Keratinocyte (primary cell): ENCODE measurements around the gene EGFL8. TPM values are rescaled to one million over a fixed set of nuclear protein-coding genes. Genes with fewer than 3 reads are reported as not detected.

ENCODE experiments used
- DNase-seq: peaks from one replicate; pipeline ENCODE4 v3.0.0-alpha.2; 2011; ENCODE audit warnings: low read depth, missing footprints, low spot score
- FAIRE-seq: peaks from 2 replicates; lab custom pipeline; 2011; peaks lifted over from hg19 to GRCh38; lab: Jason Lieb, UNC
- H2AFZ ChIP-seq: 2 replicates; pipeline ENCODE4 v1.6.0; 2012; ENCODE audit warnings: low read length, control low read depth, inconsistent platforms; ENCODE audit not compliant: control insufficient read depth
- H3K27ac ChIP-seq: 2 replicates; pipeline ENCODE4 v1.5.1; 2011; ENCODE audit warnings: low read length; ENCODE audit not compliant: control insufficient read depth, insufficient read depth
- H3K27me3 ChIP-seq: 3 replicates; pipeline ENCODE4 v1.6.0; 2011; ENCODE audit warnings: low read length; ENCODE audit not compliant: control insufficient read depth, insufficient read depth; ENCODE audit errors: extremely low read depth
- H3K36me3 ChIP-seq, 2 experiments: 2 replicates in 1 of 2; 3 replicates in 1 of 2; pipeline ENCODE4 v1.5.1; 2011; ENCODE audit warnings: low read length in 2 of 2, mild to moderate bottlenecking in 1 of 2; ENCODE audit not compliant: control insufficient read depth in 2 of 2, insufficient read depth in 2 of 2; ENCODE audit errors: extremely low read depth in 1 of 2
- H3K4me1 ChIP-seq: 3 replicates; pipeline ENCODE4 v1.5.1; 2011; ENCODE audit warnings: low read length; ENCODE audit not compliant: control insufficient read depth, insufficient read depth; ENCODE audit errors: extremely low read depth
- H3K4me2 ChIP-seq: 3 replicates; pipeline ENCODE4 v1.6.0; 2011; ENCODE audit warnings: low read depth, low read length; ENCODE audit not compliant: control insufficient read depth, insufficient read depth; ENCODE audit errors: extremely low read depth
- H3K4me3 ChIP-seq, 3 experiments: fragments of 200-600 bp in 1 of 3; sonication (generic) in 1 of 3; 2 replicates in 2 of 3; 3 replicates in 1 of 3; pipeline ENCODE4 v1.5.1; 2011 to 2016; ENCODE audit warnings: low read length in 3 of 3, mild to moderate bottlenecking in 3 of 3, control low read depth in 2 of 3, inconsistent platforms in 1 of 3, low read depth in 1 of 3, mixed read lengths in 1 of 3, mixed run types in 1 of 3, moderate library complexity in 1 of 3; ENCODE audit not compliant: control insufficient read depth in 2 of 3, insufficient read depth in 2 of 3; ENCODE audit errors: extremely low read depth in 1 of 3
- H3K79me2 ChIP-seq: 2 replicates; pipeline ENCODE4 v1.6.0; 2012; ENCODE audit warnings: low read length; ENCODE audit not compliant: control insufficient read depth, insufficient read depth
- H3K9ac ChIP-seq: 3 replicates; pipeline ENCODE4 v1.6.0; 2011; ENCODE audit warnings: low read length; ENCODE audit not compliant: control insufficient read depth, insufficient read depth; ENCODE audit errors: extremely low read depth
- H3K9me1 ChIP-seq: 3 replicates; pipeline ENCODE4 v1.6.0; 2011; ENCODE audit warnings: low read length; ENCODE audit not compliant: control insufficient read depth, insufficient read depth; ENCODE audit errors: extremely low read depth
- H3K9me3 ChIP-seq: 2 replicates; pipeline ENCODE4 v1.5.1; 2012; ENCODE audit warnings: low read depth, low read length; ENCODE audit not compliant: control insufficient read depth
- H4K20me1 ChIP-seq: 3 replicates; pipeline ENCODE4 v1.6.0; 2011; ENCODE audit warnings: low read length; ENCODE audit not compliant: control insufficient read depth, insufficient read depth; ENCODE audit errors: extremely low read depth
- EZH2 ChIP-seq: IDR thresholded peaks from one replicate; pipeline ENCODE4 v1.6.1; 2012; ENCODE audit warnings: inconsistent platforms, mild to moderate bottlenecking, low read length, moderate library complexity
- dilution Hi-C: fragments of 300-500 bp; cut with MboI; formaldehyde crosslinking; loops from one replicate; pipeline ENCODE4 v1.7.0; 2020; ENCODE audit warnings: low sequenced_read_pairs; ENCODE audit not compliant: extremely low pct_ligation_motif_present
- polyA plus RNA-seq, 5 experiments: library from polyadenylated mRNA; depleted of rRNA in 3 of 5; stranded (reverse) in 3 of 5; stranded (forward) in 1 of 5; unstranded in 1 of 5; fragments of >200 nt; gene quantifications; 1 replicate in 1 of 5; 2 replicates in 3 of 5; 3 replicates in 1 of 5; pipeline versions ENCODE4 v1.2.1 to v1.2.3, GENCODE V29; 2011 to 2012; ENCODE audit warnings: missing spikeins in 2 of 5, low read depth in 1 of 5, low replicate concordance in 1 of 5
- TF ChIP-seq, protein P1 (sequence below), 3 experiments: IDR thresholded peaks in 1 of 3; conservative IDR thresholded peaks in 1 of 3; optimal IDR thresholded peaks in 1 of 3; 2 replicates in 2 of 3; 3 replicates in 1 of 3; pipeline versions ENCODE3 to v1.5.1; 2011; ENCODE audit warnings: low read length in 3 of 3, mild to moderate bottlenecking in 3 of 3, moderate library complexity in 2 of 3, control low read depth in 1 of 3, inconsistent platforms in 1 of 3; ENCODE audit not compliant: insufficient read depth in 2 of 3; ENCODE audit errors: extremely low read depth in 1 of 3

EGFL8 gene
- polyA plus RNA-seq, 1 donor (not counting 4 experiments of a cell fraction or from before 2014, with no cell fraction given) = 3.7 TPM

DNA sequence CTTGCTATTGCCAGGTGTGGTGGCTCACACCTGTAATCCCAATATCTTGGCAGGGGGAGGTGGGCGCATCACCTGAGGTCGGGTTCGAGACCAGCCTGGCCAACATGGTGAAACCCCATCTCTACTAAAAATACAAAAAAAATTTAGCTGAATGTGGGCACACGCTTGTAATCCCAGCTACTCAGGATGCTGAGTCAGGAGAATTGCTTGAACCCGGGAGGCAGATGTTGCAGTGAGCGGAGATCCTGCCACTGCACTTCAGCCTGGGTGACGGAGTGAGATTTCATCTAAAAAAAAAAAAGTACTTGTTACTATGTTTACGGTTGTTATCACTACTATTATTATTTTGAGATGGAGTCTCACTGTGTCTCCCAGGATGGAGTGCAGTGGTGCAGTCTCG, 7.5 kb upstream of the EGFL8 start:
- H3K36me3 ChIP-seq = peaks cover 3 to 15% of the 10 kb centered on the region in 2 experiments
- no peak overlapping the region for H3K9ac ChIP-seq
- no peak overlapping the region for H3K4me3 ChIP-seq
- peaks cover 20% of the 10 kb centered on the region for H3K4me1 ChIP-seq
- no peaks in the 10 kb centered on the region for H3K9me3 ChIP-seq
- no peak for TF ChIP-seq EZH2
- TF ChIP-seq, protein P1, sequence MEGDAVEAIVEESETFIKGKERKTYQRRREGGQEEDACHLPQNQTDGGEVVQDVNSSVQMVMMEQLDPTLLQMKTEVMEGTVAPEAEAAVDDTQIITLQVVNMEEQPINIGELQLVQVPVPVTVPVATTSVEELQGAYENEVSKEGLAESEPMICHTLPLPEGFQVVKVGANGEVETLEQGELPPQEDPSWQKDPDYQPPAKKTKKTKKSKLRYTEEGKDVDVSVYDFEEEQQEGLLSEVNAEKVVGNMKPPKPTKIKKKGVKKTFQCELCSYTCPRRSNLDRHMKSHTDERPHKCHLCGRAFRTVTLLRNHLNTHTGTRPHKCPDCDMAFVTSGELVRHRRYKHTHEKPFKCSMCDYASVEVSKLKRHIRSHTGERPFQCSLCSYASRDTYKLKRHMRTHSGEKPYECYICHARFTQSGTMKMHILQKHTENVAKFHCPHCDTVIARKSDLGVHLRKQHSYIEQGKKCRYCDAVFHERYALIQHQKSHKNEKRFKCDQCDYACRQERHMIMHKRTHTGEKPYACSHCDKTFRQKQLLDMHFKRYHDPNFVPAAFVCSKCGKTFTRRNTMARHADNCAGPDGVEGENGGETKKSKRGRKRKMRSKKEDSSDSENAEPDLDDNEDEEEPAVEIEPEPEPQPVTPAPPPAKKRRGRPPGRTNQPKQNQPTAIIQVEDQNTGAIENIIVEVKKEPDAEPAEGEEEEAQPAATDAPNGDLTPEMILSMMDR (optimal IDR thresholded peaks at IDR 0.05 in 1 of 3, IDR thresholded peaks at IDR 0.05 in 1 of 3, conservative IDR thresholded peaks at IDR 0.05 in 1 of 3; ENCODE audit: extremely low read depth in 1 of 3, insufficient read depth in 2 of 3, low read length in 3 of 3) = no peak
- H3K27ac ChIP-seq = no peak overlapping the region
- H3K27me3 ChIP-seq = no peaks in the 10 kb centered on the region
- no peaks in the 10 kb centered on the region for H4K20me1 ChIP-seq
- no peak overlapping the region for H2AFZ ChIP-seq
- H3K79me2 ChIP-seq = peaks cover 2% of the 10 kb centered on the region
- DNase-seq (no peak), FAIRE-seq (no peak)
- H3K4me2 ChIP-seq = no peak overlapping the region
- H3K9me1 ChIP-seq = no peaks in the 10 kb centered on the region
- dilution Hi-C loops = no loop called here

DNA sequence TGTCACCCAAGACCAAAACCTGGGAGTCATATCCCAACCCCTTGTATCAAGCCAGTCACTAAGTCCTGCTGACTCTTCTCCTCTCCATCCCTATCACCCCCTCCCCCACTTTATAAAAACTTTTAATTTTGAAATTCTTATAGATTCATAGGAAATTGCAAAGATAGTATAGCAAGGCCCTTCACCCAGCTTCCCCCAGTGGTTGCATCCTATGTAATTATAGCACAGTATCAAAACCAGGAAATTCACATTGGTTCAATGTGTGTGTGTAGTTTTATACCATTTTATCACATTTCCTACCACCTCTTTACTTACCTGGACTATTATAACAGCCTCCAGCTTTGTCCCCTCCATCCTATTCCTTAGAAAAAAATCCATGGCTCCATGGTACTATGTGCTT, 6.3 kb upstream of the EGFL8 start:
- Histone ChIP-seq H3K27ac (no peak overlapping the region), H3K9me1 (no peaks in the 10 kb centered on the region), H3K9ac (no peak overlapping the region), H3K4me2 (no peak overlapping the region), H3K4me3 (no peak overlapping the region), H4K20me1 (no peaks in the 10 kb centered on the region), H3K4me1 (peaks cover 11% of the 10 kb centered on the region), H3K79me2 (peaks cover 2% of the 10 kb centered on the region), H3K36me3 (peaks cover 7 to 15% of the 10 kb centered on the region in 2 experiments), H3K27me3 (no peaks in the 10 kb centered on the region), H2AFZ (no peak overlapping the region), H3K9me3 (no peaks in the 10 kb centered on the region)
- DNase-seq (no peak), FAIRE-seq (no peak)
- TF ChIP-seq, protein P1 (optimal IDR thresholded peaks at IDR 0.05 in 1 of 3, IDR thresholded peaks at IDR 0.05 in 1 of 3, conservative IDR thresholded peaks at IDR 0.05 in 1 of 3; ENCODE audit: extremely low read depth in 1 of 3, insufficient read depth in 2 of 3, low read length in 3 of 3) = no peak
- TF ChIP-seq EZH2 = no peak
- dilution Hi-C loops = no loop called here
